ENCODE measurements around the gene MOGAT2. TPM values are rescaled to one million over a fixed set of nuclear protein-coding genes. Genes with fewer than 3 reads are reported as not detected.
A peak's percentile ranks its signal among the peaks of the same experiment; 100 is the strongest.

MOGAT2 gene
- total and polyA plus RNA-seq, 2 of the 13 experiments (the other 11 are each of a cell fraction or from before 2014, with no cell fraction given): 27.2 to 27.8 TPM

- TF ChIP-seq RERE (CRISPR knock-in tag; IDR thresholded peaks at IDR 0.05; ENCODE audit: low read depth) (no peak), ZEB1 (IDR thresholded peaks at IDR 0.05; ENCODE audit: insufficient replicate concordance, low read depth) (no peak), PPARG (CRISPR knock-in tag; conservative IDR thresholded peaks at IDR 0.05) (0 out of 2 replicates have a peak, but pooled peaks have one; percentile 31), GPBP1L1 (CRISPR knock-in tag; IDR thresholded peaks at IDR 0.05) (no peak), ZBTB44 (CRISPR knock-in tag; IDR thresholded peaks at IDR 0.05) (no peak), MEIS1 (CRISPR knock-in tag; IDR thresholded peaks at IDR 0.05; ENCODE audit: borderline replicate concordance) (no peak), DPF2 (CRISPR knock-in tag; IDR thresholded peaks at IDR 0.05; ENCODE audit: borderline replicate concordance, low read depth) (no peak), ZXDC (CRISPR knock-in tag; IDR thresholded peaks at IDR 0.05) (no peak), FOSL2 (CRISPR knock-in tag; IDR thresholded peaks at IDR 0.05) (no peak), ELF3 (CRISPR knock-in tag; IDR thresholded peaks at IDR 0.05) (no peak), NBN (conservative IDR thresholded peaks at IDR 0.05) (no peak), ZBTB38 (CRISPR knock-in tag; IDR thresholded peaks at IDR 0.05) (0 out of 2 replicates have a peak, but pooled peaks have one; percentile 35), YY1 (IDR thresholded peaks at IDR 0.05; ENCODE audit: insufficient read depth, insufficient replicate concordance, low read depth, low read length) (no peak), IRF9 (CRISPR knock-in tag; IDR thresholded peaks at IDR 0.05; ENCODE audit: borderline replicate concordance) (no peak), RELA (CRISPR knock-in tag; IDR thresholded peaks at IDR 0.05) (no peak), PHF21A (CRISPR knock-in tag; IDR thresholded peaks at IDR 0.05) (no peak), ZNF337 (CRISPR knock-in tag; IDR thresholded peaks at IDR 0.05; ENCODE audit: borderline replicate concordance, low read depth) (no peak)
These were observed 11.3 kb upstream of the MOGAT2 start (continued) for GRCh38 chr11:75706260-75706729.
